ENCODE data around the gene MAGEA9B.
"Not testable (repeated sequence)": the region's sequence is repeated elsewhere in the genome, so short reads cannot be mapped to it uniquely, and the experiment has no call there.

Gene MAGEA9B

DNA sequence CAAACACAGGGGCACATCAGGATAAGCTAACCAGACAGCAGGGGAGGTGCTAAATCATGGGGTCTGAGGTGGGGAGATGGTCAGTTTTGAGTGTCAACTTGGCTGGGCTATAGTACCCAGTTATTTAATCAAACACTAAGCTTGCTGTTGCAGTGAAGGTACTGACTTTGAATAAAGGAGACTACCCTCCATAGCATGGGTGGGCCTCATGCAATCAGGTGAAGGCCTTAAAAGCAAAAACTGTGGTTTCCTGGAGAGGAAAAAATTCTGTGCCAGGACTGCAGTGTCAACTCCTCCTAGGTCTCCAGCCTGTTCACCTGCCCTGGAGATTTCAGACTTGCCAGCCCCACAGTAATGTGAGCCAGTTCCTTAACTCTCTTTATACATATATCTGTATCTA is 20.4 kb upstream of the MAGEA9B start:
- POLR2A ChIA-PET: no interaction called here

DNA sequence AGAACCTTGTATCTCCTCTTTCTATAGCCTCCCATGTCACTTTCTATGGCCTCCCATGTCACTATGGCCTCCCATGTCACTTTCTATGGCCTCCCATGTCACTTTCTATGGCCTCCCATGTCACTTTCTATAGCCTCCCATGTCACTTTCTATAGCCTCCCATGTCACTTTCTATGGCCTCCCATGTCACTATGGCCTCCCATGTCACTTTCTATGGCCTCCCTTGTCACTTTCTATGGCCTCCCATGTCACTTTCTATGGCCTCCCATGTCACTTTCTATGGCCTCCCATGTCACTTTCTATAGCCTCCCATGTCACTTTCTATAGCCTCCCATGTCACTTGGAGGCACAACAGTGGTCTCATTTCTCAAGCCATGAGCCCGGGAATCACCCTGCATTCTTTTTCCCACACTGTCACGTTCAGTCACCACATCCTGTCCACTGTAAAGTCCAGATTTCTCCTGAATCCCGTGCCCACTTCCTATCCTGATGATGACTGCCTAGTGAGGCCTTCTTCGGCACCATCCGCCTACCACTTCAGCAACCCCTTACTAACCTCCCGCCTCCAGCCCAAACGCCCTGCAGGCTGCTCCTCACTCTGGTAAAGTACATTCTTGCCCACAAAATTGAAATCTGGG is 18.1 kb upstream of the MAGEA9B start:
- CTCF ChIA-PET; DNase-seq (ENCODE audit: extremely low spot score); POLR2A ChIA-PET: not testable (repeated sequence)

More for the DNA sequence above, 20.4 kb upstream of the MAGEA9B start:
- CTCF ChIA-PET: no interaction called here
- no peak for DNase-seq (ENCODE audit: extremely low spot score)
- no peak for TF ChIP-seq ZNF384 (IDR thresholded peaks at IDR 0.05)
- TF ChIP-seq CTBP1 (IDR thresholded peaks at IDR 0.05; ENCODE audit: borderline replicate concordance): no peak
- no peak for TF ChIP-seq FOXA1 (IDR thresholded peaks at IDR 0.05)
- no peak for TF ChIP-seq ELF4 (IDR thresholded peaks at IDR 0.05)
- TF ChIP-seq L3MBTL2 (conservative IDR thresholded peaks at IDR 0.05): no peak
- TF ChIP-seq FOXK2 (IDR thresholded peaks at IDR 0.05): no peak
- no peak for TF ChIP-seq TARDBP (IDR thresholded peaks at IDR 0.05)
- no peak for TF ChIP-seq SUZ12 (IDR thresholded peaks at IDR 0.05)
- no peak for TF ChIP-seq BHLHE40 (IDR thresholded peaks at IDR 0.05; ENCODE audit: borderline replicate concordance)
- no peak for TF ChIP-seq NFRKB (IDR thresholded peaks at IDR 0.05)
- TF ChIP-seq FOXM1 (IDR thresholded peaks at IDR 0.05; ENCODE audit: borderline replicate concordance): no peak
- TF ChIP-seq, protein P1, sequence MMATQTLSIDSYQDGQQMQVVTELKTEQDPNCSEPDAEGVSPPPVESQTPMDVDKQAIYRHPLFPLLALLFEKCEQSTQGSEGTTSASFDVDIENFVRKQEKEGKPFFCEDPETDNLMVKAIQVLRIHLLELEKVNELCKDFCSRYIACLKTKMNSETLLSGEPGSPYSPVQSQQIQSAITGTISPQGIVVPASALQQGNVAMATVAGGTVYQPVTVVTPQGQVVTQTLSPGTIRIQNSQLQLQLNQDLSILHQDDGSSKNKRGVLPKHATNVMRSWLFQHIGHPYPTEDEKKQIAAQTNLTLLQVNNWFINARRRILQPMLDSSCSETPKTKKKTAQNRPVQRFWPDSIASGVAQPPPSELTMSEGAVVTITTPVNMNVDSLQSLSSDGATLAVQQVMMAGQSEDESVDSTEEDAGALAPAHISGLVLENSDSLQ (IDR thresholded peaks at IDR 0.05): no peak
- no peak for TF ChIP-seq LEF1 (IDR thresholded peaks at IDR 0.05; ENCODE audit: borderline replicate concordance)
- TF ChIP-seq SP1 (IDR thresholded peaks at IDR 0.05): no peak
- no peak for TF ChIP-seq HDGF (IDR thresholded peaks at IDR 0.05; ENCODE audit: borderline replicate concordance)
- no peak for TF ChIP-seq ARNT (IDR thresholded peaks at IDR 0.05)

DNA sequence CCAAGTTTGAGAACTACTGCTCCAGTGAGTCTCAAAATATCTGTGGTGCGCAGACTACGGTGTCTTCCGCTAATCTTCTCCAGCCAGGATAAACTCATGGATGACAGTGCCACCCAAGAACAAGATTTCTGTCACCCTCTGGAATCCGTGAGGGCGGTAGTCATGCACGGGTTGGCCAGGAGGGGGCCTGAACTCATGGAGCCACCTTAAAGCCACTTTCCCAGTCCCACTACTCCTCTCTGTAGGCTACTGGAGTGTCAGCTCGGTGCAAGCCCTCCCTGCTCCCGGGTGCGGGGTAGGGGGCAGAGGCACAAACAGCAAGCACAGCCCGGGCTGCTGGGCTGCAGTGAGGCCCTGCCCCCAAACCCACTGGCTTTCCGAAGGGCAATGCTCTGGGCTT is 11.3 kb upstream of the MAGEA9B start:
- DNase-seq (ENCODE audit: extremely low spot score); CTCF ChIA-PET: not testable (repeated sequence)

DNA sequence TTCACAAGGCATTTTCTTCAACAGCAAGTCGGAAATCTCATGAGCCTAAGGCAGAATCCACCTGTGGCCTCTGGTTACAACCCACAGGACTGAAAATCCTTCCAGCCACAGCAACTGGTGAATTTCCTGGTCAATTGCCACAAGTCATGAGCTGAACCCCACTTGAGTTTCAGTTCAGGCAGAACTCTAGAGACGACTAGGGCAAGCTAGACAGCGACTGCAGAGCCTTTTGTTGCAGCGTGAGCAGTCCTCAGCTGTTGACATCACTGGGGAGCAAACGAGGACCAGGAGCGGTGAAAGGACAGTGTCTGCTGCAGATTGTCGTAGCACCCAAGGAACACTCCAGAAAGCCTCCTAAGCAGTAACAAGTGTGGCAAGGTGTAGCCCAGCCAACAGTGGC is 8.7 kb upstream of the MAGEA9B start:
- DNase-seq (ENCODE audit: extremely low spot score); POLR2A ChIA-PET; CTCF ChIA-PET: not testable (repeated sequence)

More for the DNA sequence above, 11.3 kb upstream of the MAGEA9B start:
- POLR2A ChIA-PET: not testable (repeated sequence)

DNA sequence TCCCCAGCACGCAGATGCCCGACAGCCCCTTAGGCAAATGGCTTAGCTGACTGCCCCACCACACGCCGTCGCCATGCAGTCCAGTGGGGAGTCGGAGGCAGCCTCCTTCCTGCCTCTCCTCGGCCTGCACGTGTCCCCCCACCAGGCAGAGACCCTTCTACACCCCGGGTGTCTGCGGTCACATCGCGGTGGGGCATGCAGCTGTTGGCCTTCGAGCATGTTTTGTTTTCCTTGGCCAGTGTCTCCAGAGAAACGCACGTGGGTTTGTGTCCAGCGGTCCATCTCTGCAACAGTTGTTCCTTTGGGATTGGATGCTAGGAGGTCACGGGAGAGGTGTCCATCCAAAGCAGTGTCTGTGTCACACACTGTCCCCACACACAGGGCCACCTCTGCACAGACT is 8.0 kb upstream of the MAGEA9B start, which contains the start of gene HSFX2:
Gene HSFX2 (minus strand): TSS at position 101 of the 400 bp plus-strand sequence. CDS start 614 bp downstream, outside the sequence.
- CTCF ChIA-PET; DNase-seq (ENCODE audit: extremely low spot score); POLR2A ChIA-PET: not testable (repeated sequence)

DNA sequence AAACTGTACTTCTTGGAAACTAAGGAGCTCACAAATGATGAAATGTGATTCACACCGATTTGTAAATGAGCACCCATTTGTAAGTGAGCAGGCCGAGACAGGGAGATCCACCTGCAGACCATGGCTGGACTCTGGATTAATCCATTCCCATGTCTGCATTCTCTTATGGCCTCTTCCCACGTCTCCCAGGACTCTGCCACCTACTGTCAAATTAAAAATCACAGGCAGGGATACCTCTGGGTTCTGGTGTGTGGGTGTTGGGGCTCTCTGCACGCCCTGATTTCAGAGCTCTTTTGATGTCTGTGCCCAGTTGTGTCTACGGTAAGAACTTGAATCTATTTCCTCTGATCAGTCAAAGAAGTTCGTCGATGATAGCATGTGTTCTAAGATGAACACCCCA is 3.7 kb upstream of the MAGEA9B start:
- CTCF ChIA-PET; POLR2A ChIA-PET; DNase-seq (ENCODE audit: extremely low spot score): not testable (repeated sequence)

DNA sequence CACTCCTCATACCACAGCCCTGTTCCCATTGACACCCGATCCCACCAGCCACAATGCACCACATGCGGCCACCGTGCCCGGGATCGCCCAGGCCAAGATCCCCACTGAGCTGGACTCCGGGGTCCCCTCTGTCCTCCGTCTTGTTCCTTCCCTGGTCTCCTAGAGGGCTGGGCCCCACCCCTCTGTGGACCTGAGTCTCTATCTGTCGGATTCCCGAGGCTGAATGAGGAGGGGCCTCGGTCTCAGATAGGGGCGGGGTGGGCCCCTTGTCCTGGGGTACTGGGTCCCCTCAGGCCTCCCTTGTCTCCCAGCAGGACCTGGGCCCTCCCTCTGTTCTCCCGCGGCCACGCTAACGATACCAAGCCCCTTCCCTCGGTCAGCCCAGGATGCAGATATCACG is 1.6 kb downstream of the MAGEA9B start:
- CTCF ChIA-PET; DNase-seq (ENCODE audit: extremely low spot score); POLR2A ChIA-PET: not testable (repeated sequence)

DNA sequence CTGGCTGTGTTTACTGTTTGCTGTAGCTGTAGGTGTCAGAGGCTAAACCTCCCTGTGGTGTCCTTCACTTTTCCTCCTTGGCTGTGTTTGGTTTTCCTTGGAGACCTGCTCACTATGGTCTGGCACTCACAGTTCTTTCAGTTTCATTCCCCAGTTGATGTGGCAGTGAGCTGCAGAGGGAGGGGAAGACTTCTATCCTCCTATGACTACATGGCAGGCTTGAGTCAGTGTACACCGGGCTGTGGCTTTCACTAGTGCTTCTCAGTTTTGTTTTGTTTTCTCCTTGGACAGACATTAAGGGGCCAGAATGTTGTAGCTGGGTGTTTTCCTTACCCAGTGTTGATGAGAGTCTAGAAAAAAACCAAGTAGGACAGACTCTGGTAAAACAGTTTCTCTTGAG is 13.8 kb downstream of the MAGEA9B start:
- CTCF ChIA-PET; POLR2A ChIA-PET; DNase-seq (ENCODE audit: extremely low spot score): not testable (repeated sequence)

DNA sequence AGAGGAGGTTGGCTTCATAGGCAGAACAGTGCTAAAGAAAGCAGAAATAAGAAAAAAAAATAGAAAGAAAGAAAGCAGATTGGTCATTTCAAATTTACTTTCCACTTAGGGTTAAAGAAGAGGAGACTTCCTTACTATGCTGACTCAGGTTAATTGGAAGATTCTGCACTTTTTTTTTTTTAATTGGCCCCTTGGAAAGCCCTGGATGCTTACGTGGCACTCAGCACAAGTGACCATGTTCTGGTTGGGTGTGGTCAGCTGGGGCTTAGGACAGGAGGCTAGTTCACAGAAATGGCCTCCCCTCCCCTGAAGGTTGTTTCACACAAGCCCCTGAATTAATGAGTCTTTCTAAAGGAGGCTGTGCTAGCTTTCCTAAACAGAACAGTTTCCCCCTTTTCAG is 14.5 kb downstream of the MAGEA9B start:
- POLR2A ChIA-PET: no interaction called here
- CTCF ChIA-PET: no interaction called here
- TF ChIP-seq L3MBTL2 (conservative IDR thresholded peaks at IDR 0.05): no peak
- no peak for TF ChIP-seq TARDBP (IDR thresholded peaks at IDR 0.05)
- TF ChIP-seq SUZ12 (IDR thresholded peaks at IDR 0.05): no peak
- TF ChIP-seq CTBP1 (IDR thresholded peaks at IDR 0.05; ENCODE audit: borderline replicate concordance): no peak
- no peak for TF ChIP-seq BHLHE40 (IDR thresholded peaks at IDR 0.05; ENCODE audit: borderline replicate concordance)
- no peak for TF ChIP-seq FOXA1 (IDR thresholded peaks at IDR 0.05)
- TF ChIP-seq LEF1 (IDR thresholded peaks at IDR 0.05; ENCODE audit: borderline replicate concordance): no peak
- no peak for TF ChIP-seq HDGF (IDR thresholded peaks at IDR 0.05; ENCODE audit: borderline replicate concordance)
- no peak for TF ChIP-seq ELF4 (IDR thresholded peaks at IDR 0.05)
- no peak for TF ChIP-seq ZNF384 (IDR thresholded peaks at IDR 0.05)
- TF ChIP-seq NFRKB (IDR thresholded peaks at IDR 0.05): no peak
- no peak for TF ChIP-seq SP1 (IDR thresholded peaks at IDR 0.05)
- TF ChIP-seq ARNT (IDR thresholded peaks at IDR 0.05): no peak
- TF ChIP-seq, protein P1 (IDR thresholded peaks at IDR 0.05): no peak
- no peak for TF ChIP-seq FOXM1 (IDR thresholded peaks at IDR 0.05; ENCODE audit: borderline replicate concordance)
- TF ChIP-seq FOXK2 (IDR thresholded peaks at IDR 0.05): no peak
- DNase-seq (ENCODE audit: extremely low spot score): no peak
